Right lobe of liver (tissue), 6 donors: ENCODE data around the gene PDP2. TPM values are rescaled to one million over a fixed set of nuclear protein-coding genes. Genes with fewer than 3 reads are reported as not detected.

ENCODE experiments used
- ATAC-seq, 4 donors: fragments of 200-7000 bp; cut with Tn5 transposase; one replicate each; pipeline ENCODE4 v1.9.1; 2020; ENCODE audit warnings: mild to moderate bottlenecking in 4 of 4, moderate library complexity in 4 of 4
- DNase-seq, 3 donors: peaks; one replicate each; pipeline ENCODE4 v3.0.0-alpha.2; 2020
- H3K27ac ChIP-seq, 3 donors: fragments of 200-600 bp; one replicate each; pipeline ENCODE4 v1.8.0; 2022
- H3K27me3 ChIP-seq, 2 donors: fragments of 200-600 bp; one replicate each; pipeline ENCODE4 v1.8.0; 2022
- H3K36me3 ChIP-seq, 4 donors: fragments of 200-600 bp; sonication (generic) in 1 of 4; one replicate each; pipeline versions ENCODE4 v1.5.1 to v1.8.0; 2017 to 2022; ENCODE audit warnings: control low read depth in 1 of 4
- H3K4me1 ChIP-seq, 4 donors: fragments of 200-600 bp; sonication (generic) in 1 of 4; one replicate each; pipeline versions ENCODE4 v1.5.1 to v1.8.0; 2017 to 2022; ENCODE audit warnings: control low read depth in 1 of 4
- H3K4me3 ChIP-seq, 3 donors: fragments of 200-600 bp; one replicate each; pipeline ENCODE4 v1.8.0; 2022
- H3K9me3 ChIP-seq, 4 donors: fragments of 200-600 bp; sonication (generic) in 1 of 4; one replicate each; pipeline versions ENCODE4 v1.5.1 to v1.8.0; 2017 to 2022; ENCODE audit warnings: control low read depth in 1 of 4
- POLR2A ChIP-seq: fragments of 450-650 bp; IDR thresholded peaks from one replicate; pipeline ENCODE4 v1.6.1; 2017; ENCODE audit warnings: antibody characterized with exemption, mild to moderate bottlenecking
- WGBS: methylation state at CpG from one replicate; pipeline ENCODE4 v1.1.6; 2018; ENCODE audit warnings: low coverage, low lambda C conversion rate; ENCODE audit not compliant: insufficient coverage; ENCODE audit errors: missing lambda C conversion rate; 5-methylcytosine and 5-hydroxymethylcytosine counted together
- intact Hi-C, 2 donors: fragments of 100-400 bp; cut with DNase I; formaldehyde crosslinking; loops; one replicate each; pipeline versions ENCODE4 v1.11.2 to v1.14.1; 2022
- total RNA-seq, 6 experiments: library from RNA; depleted of rRNA in 2 of 6; stranded (reverse); fragments of >200 nt in 2 of 6; fragmentation: NEBNext Ultra II Directional in 3 of 6; extraction: Animal tissue kit (Norgen Biotek cat#: 25700) in 3 of 6; gene quantifications; one replicate each; pipeline versions ENCODE4 v1.1.0 to v1.2.4, GENCODE V29; 2016 to 2023
- TF ChIP-seq, protein P1 (sequence below), 4 donors: fragments of 200-600 bp in 3 of 4; fragments of 450-650 bp in 1 of 4; IDR thresholded peaks; one replicate each; pipeline versions ENCODE4 v1.5.1 to v1.8.0; 2016 to 2022; ENCODE audit warnings: antibody characterized with exemption in 4 of 4, mild to moderate bottlenecking in 2 of 4
- donor health status: DM: no; HTN: yes; CAD: no.
- donor health status: DM: no; HTN: no; CAD: no.
- donor health status: DM: no; HTN: no; CAD: no.
- donor health status: DM: no; HTN: yes; CAD: no.
- donor health status: DM: no; HTN: yes; CAD: no.

Gene PDP2
- total RNA-seq, 6 experiments from 2014 or later, result 5.1 to 15.5 (median 10.8) TPM

DNA sequence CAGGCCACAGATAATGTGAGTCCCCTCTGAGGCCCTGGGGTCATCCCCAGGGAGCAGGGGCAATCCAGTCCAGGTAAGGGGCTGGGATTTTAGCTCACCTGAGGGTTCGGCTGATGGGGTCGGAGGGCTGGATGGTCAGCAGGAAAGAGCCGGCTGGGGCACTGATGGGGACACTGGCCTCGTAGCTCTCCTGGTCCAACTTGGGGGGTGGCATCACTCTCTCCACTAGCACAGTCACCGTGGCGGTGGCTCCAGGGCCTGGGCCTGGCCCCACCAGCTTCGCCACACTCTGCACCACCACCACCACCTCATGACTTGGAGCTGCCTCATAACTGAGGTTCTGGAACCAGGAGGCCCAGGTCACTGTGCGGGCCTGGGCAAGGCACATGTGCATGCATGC, 31.5 kb downstream of the PDP2 start:
- TF ChIP-seq POLR2A, result no peak
- TF ChIP-seq, protein P1, sequence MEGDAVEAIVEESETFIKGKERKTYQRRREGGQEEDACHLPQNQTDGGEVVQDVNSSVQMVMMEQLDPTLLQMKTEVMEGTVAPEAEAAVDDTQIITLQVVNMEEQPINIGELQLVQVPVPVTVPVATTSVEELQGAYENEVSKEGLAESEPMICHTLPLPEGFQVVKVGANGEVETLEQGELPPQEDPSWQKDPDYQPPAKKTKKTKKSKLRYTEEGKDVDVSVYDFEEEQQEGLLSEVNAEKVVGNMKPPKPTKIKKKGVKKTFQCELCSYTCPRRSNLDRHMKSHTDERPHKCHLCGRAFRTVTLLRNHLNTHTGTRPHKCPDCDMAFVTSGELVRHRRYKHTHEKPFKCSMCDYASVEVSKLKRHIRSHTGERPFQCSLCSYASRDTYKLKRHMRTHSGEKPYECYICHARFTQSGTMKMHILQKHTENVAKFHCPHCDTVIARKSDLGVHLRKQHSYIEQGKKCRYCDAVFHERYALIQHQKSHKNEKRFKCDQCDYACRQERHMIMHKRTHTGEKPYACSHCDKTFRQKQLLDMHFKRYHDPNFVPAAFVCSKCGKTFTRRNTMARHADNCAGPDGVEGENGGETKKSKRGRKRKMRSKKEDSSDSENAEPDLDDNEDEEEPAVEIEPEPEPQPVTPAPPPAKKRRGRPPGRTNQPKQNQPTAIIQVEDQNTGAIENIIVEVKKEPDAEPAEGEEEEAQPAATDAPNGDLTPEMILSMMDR (IDR thresholded peaks at IDR 0.05), result no peak
- peak in 1 of 3 donors; percentile 32 for DNase-seq
- intact Hi-C loops, result no loop called here

DNA sequence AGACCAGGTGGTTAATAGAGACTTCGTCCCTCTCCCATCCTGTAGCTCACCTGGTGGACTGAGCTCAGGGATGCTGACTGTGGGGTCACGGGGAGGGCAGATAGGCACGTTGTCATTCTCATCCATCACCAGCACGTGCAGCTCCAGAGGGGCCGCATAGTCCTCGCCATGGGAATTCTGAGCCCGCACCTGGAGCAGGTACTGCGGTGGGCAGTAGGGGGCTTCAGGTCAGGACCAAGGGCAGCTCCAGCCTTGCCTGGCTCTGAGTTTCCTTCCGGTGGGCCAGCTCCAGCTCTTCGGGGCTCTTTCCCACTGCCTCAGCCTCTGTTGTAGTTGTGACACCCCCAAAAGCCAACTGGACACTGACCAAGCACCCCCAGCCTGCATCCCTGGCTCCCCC, 32.8 kb downstream of the PDP2 start:
- intact Hi-C loops, result no loop called here
- WGBS, result no CpG with 5 or more reads among the region's 10 CpGs
- no peak for DNase-seq

More for the DNA sequence above, 31.5 kb downstream of the PDP2 start:
- Histone ChIP-seq H3K27me3 (no peaks in the 10 kb centered on the region), H3K4me1 (no peaks in the 10 kb centered on the region), H3K9me3 (no peaks in the 10 kb centered on the region), H3K4me3 (no peak overlapping the region), H3K27ac (no peak overlapping the region), H3K36me3 (no peaks in the 10 kb centered on the region)
- WGBS, result no CpG with 5 or more reads among the region's 8 CpGs
- ATAC-seq, result no peak

DNA sequence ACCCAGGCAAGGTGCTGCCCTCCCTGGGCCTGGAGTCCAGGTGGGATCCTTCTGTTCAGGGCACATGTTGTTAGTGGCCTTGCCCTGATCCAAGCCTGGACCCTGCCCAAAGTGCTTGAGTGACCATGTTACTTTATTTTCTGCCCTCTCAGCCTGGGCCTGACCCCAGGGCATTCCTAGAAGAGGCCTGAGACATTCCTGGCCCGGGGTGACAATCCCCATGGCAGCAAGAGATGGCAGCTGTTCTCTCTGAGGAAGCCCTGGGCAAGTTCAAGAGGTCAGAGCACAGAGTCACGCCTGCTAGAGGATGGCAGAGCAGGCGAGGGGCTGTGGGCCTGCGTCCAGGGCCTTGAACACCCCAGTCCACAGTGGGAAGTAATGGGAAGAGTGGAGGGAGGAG, 33.4 kb downstream of the PDP2 start:
- DNase-seq (no peak), ATAC-seq (no peak)
- no peaks in the 10 kb centered on the region for H3K27me3 ChIP-seq
- no peak overlapping the region for H3K27ac ChIP-seq
- no peak overlapping the region for H3K4me3 ChIP-seq
- intact Hi-C loops, result no loop called here
- H3K4me1 ChIP-seq, result no peaks in the 10 kb centered on the region
- no peak for TF ChIP-seq POLR2A
- TF ChIP-seq, protein P1 (IDR thresholded peaks at IDR 0.05), result no peak
- H3K9me3 ChIP-seq, result no peaks in the 10 kb centered on the region
- WGBS, result 33% methylated on average over 1 of the region's 4 CpGs
- no peaks in the 10 kb centered on the region for H3K36me3 ChIP-seq

More for the DNA sequence above, 32.8 kb downstream of the PDP2 start:
- no peaks in the 10 kb centered on the region for H3K27me3 ChIP-seq
- no peaks in the 10 kb centered on the region for H3K4me1 ChIP-seq
- TF ChIP-seq, protein P1 (IDR thresholded peaks at IDR 0.05), result no peak
- TF ChIP-seq POLR2A, result no peak
- H3K36me3 ChIP-seq, result no peaks in the 10 kb centered on the region
- no peak overlapping the region for H3K4me3 ChIP-seq
- no peaks in the 10 kb centered on the region for H3K9me3 ChIP-seq
- no peak for ATAC-seq
- no peak overlapping the region for H3K27ac ChIP-seq

DNA sequence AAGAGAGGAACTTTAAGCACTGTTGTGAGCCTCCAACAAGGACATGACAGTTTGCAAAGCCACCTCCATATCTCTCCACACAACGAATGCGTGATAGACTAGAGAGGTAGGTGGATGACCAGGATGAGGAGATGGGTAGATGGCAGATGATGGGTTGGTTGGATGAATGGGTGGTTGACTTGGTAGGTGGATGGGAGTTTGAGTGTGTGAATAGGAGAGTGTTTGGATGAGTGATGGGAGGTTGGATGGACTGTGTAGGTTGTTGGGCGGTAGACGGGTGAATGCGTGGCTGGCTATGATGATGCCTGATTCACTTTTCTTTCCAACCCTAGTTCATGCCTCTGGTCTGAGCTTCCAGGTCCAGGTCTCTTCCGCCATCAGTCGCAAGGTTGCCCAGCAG, 34.2 kb downstream of the PDP2 start:
- DNase-seq, result no peak
- ATAC-seq, result no peak
- Histone ChIP-seq H3K4me1 (no peaks in the 10 kb centered on the region), H3K27ac (no peak overlapping the region), H3K9me3 (no peaks in the 10 kb centered on the region), H3K4me3 (no peak overlapping the region), H3K36me3 (no peaks in the 10 kb centered on the region), H3K27me3 (no peaks in the 10 kb centered on the region)
- whole genome bisulfite sequencing, result 93% methylated on average over 5 of the region's 7 CpGs
- intact Hi-C loops, result no loop called here
- TF ChIP-seq, protein P1 (IDR thresholded peaks at IDR 0.05), result no peak
- TF ChIP-seq POLR2A, result no peak

DNA sequence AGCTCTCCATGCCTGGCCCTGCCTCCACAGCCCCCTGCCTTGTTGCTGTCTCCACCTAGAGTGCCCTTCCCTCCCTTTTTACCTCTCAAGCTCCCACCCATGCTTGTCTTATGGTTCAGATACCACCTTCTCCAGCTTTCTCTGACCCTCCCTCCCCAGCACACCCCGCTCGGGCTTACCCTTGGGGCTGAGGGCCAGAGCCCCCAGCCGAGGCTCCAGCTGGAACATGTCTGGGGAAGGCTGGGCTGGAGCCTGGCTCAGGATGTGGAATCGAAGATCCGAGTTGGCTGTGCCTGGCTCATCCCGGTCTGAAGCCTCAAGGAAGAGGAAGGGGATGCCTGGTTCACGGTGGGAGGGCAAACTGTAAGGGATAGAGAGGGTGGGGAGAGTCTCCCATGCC, 34.7 kb downstream of the PDP2 start:
- Histone ChIP-seq H3K4me3 (no peak overlapping the region), H3K27me3 (no peaks in the 10 kb centered on the region), H3K36me3 (no peaks in the 10 kb centered on the region), H3K9me3 (no peaks in the 10 kb centered on the region), H3K27ac (no peak overlapping the region), H3K4me1 (no peaks in the 10 kb centered on the region)
- intact Hi-C loops, result no loop called here
- ATAC-seq, result no peak
- TF ChIP-seq, protein P1 (IDR thresholded peaks at IDR 0.05), result no peak
- TF ChIP-seq POLR2A, result no peak
- WGBS, result 66% methylated on average over 7 of the region's 7 CpGs
- DNase-seq, result no peak
